Karpas-422 (cell line): ENCODE measurements around the gene RBM43. TPM values are rescaled to one million over a fixed set of nuclear protein-coding genes. Genes with fewer than 3 reads are reported as not detected.
"Not testable (repeated sequence)": the region's sequence is repeated elsewhere in the genome, so short reads cannot be mapped to it uniquely, and the experiment has no call there.

ENCODE experiments used
- DNase-seq: peaks from one replicate; pipeline ENCODE4 v3.0.0-alpha.2; 2015
- H2AFZ ChIP-seq: fragments of 200-600 bp; sonication (generic); 2 replicates; pipeline ENCODE4 v1.6.1; 2014; ENCODE audit warnings: antibody characterized with exemption, low read length, mixed read lengths
- H3K27ac ChIP-seq: fragments of 200-600 bp; sonication (generic); 2 replicates; pipeline ENCODE4 v1.5.1; 2014; ENCODE audit warnings: mild to moderate bottlenecking, low read length, moderate library complexity
- H3K27me3 ChIP-seq: fragments of 200-600 bp; sonication (generic); 2 replicates; pipeline ENCODE4 v1.6.1; 2014; ENCODE audit warnings: low read length, mixed read lengths
- H3K36me3 ChIP-seq: fragments of 200-600 bp; sonication (generic); 2 replicates; pipeline ENCODE4 v1.6.1; 2014; ENCODE audit warnings: low read length, mixed read lengths; ENCODE audit not compliant: insufficient read depth
- H3K4me1 ChIP-seq: fragments of 200-600 bp; sonication (generic); 2 replicates; pipeline ENCODE4 v1.6.1; 2014; ENCODE audit warnings: mild to moderate bottlenecking, low read length, mixed read lengths
- H3K4me2 ChIP-seq: fragments of 200-600 bp; sonication (generic); 2 replicates; pipeline ENCODE4 v1.6.1; 2014; ENCODE audit warnings: low read length, low read depth, mild to moderate bottlenecking; ENCODE audit not compliant: poor library complexity, severe bottlenecking
- H3K4me3 ChIP-seq: fragments of 200-600 bp; sonication (generic); 2 replicates; pipeline ENCODE4 v1.5.1; 2014; ENCODE audit warnings: mild to moderate bottlenecking, antibody characterized with exemption, low read length, mixed read lengths
- H3K79me2 ChIP-seq: fragments of 200-600 bp; sonication (generic); 2 replicates; pipeline ENCODE4 v1.6.1; 2014; ENCODE audit warnings: mild to moderate bottlenecking, low read length, mixed read lengths
- H3K9ac ChIP-seq: fragments of 200-600 bp; sonication (generic); 2 replicates; pipeline ENCODE4 v1.6.0; 2014; ENCODE audit warnings: low read length
- H3K9me2 ChIP-seq: fragments of 200-600 bp; sonication (generic), shearing (Covaris generic); replicated peaks from 2 replicates; pipeline ENCODE4 v1.6.0; 2014; ENCODE audit warnings: mild to moderate bottlenecking, low read length, moderate library complexity; ENCODE audit not compliant: insufficient read depth
- H3K9me3 ChIP-seq: fragments of 300-700, 200-600 bp; sonication (generic); 2 replicates; pipeline ENCODE4 v1.6.1; 2014; ENCODE audit warnings: low read length, mixed read lengths
- H4K20me1 ChIP-seq: fragments of 200-600 bp; sonication (generic); 2 replicates; pipeline ENCODE4 v1.6.1; 2014; ENCODE audit warnings: mild to moderate bottlenecking, antibody characterized with exemption, low read length, low read depth; ENCODE audit not compliant: insufficient read depth
- total RNA-seq: library from RNA; depleted of rRNA; stranded (reverse); fragments of >200 nt; shearing (Covaris generic); gene quantifications from 2 replicates; pipeline ENCODE4 v1.2.3, GENCODE V29; 2014; ENCODE audit warnings: low replicate concordance

Gene RBM43
- total RNA-seq, 1 experiment from 2014 or later = 4.5 TPM

- no peak overlapping the region for H3K27ac ChIP-seq
- no peaks in the 10 kb centered on the region for H3K27me3 ChIP-seq
- DNase-seq = no peak
- no peaks in the 10 kb centered on the region for H4K20me1 ChIP-seq
- no peak overlapping the region for H2AFZ ChIP-seq
- no peaks in the 10 kb centered on the region for H3K79me2 ChIP-seq
- no peak overlapping the region for H3K9ac ChIP-seq
- no peaks in the 10 kb centered on the region for H3K9me2 ChIP-seq
- no peaks in the 10 kb centered on the region for H3K36me3 ChIP-seq
- no peak overlapping the region for H3K4me3 ChIP-seq
- H3K4me2 ChIP-seq = no peak overlapping the region
- H3K9me3 ChIP-seq = no peaks in the 10 kb centered on the region
- H3K4me1 ChIP-seq = no peaks in the 10 kb centered on the region
These were observed 15.5 kb downstream of the RBM43 start for GRCh38 chr2:151246152-151246551.

- Histone ChIP-seq H3K9me3 (no peaks in the 10 kb centered on the region), H3K4me2 (no peak overlapping the region), H3K9me2 (no peaks in the 10 kb centered on the region), H3K27ac (no peak overlapping the region), H2AFZ (no peak overlapping the region), H3K4me3 (no peak overlapping the region), H3K9ac (no peak overlapping the region), H3K79me2 (no peaks in the 10 kb centered on the region), H3K4me1 (no peaks in the 10 kb centered on the region), H3K27me3 (no peaks in the 10 kb centered on the region), H4K20me1 (no peaks in the 10 kb centered on the region), H3K36me3 (no peaks in the 10 kb centered on the region)
- DNase-seq = no peak
These were observed 18.2 kb downstream of the RBM43 start for GRCh38 chr2:151243468-151243867.

- Histone ChIP-seq H3K9me2 (no peaks in the 10 kb centered on the region), H3K36me3 (no peaks in the 10 kb centered on the region), H3K9ac (no peak overlapping the region), H3K79me2 (no peaks in the 10 kb centered on the region), H4K20me1 (no peaks in the 10 kb centered on the region), H3K27ac (no peak overlapping the region), H2AFZ (no peak overlapping the region), H3K9me3 (no peaks in the 10 kb centered on the region), H3K4me1 (no peaks in the 10 kb centered on the region), H3K4me2 (no peak overlapping the region), H3K27me3 (no peaks in the 10 kb centered on the region), H3K4me3 (no peak overlapping the region)
- DNase-seq = no peak
These were observed 20.4 kb downstream of the RBM43 start for GRCh38 chr2:151241224-151241623.

- H3K27ac ChIP-seq = no peak overlapping the region
- H3K9ac ChIP-seq = no peak overlapping the region
- H4K20me1 ChIP-seq = no peaks in the 10 kb centered on the region
- H3K4me3 ChIP-seq = no peak overlapping the region
- no peaks in the 10 kb centered on the region for H3K4me1 ChIP-seq
- H3K9me2 ChIP-seq = no peaks in the 10 kb centered on the region
- no peak for DNase-seq
- no peaks in the 10 kb centered on the region for H3K79me2 ChIP-seq
- no peaks in the 10 kb centered on the region for H3K36me3 ChIP-seq
- H3K9me3 ChIP-seq = no peaks in the 10 kb centered on the region
- no peak overlapping the region for H3K4me2 ChIP-seq
- H3K27me3 ChIP-seq = no peaks in the 10 kb centered on the region
- H2AFZ ChIP-seq = no peak overlapping the region
These were observed 21.2 kb downstream of the RBM43 start for GRCh38 chr2:151240433-151240832.

GRCh38 chr2:151239624-151240023, 22.0 kb downstream of the RBM43 start:
- Histone ChIP-seq H3K36me3 (no peaks in the 10 kb centered on the region), H4K20me1 (no peaks in the 10 kb centered on the region), H3K27me3 (no peaks in the 10 kb centered on the region), H2AFZ (no peak overlapping the region), H3K79me2 (no peaks in the 10 kb centered on the region), H3K4me3 (no peak overlapping the region), H3K4me2 (no peak overlapping the region), H3K9me3 (no peaks in the 10 kb centered on the region), H3K27ac (no peak overlapping the region), H3K9me2 (no peaks in the 10 kb centered on the region), H3K4me1 (no peaks in the 10 kb centered on the region), H3K9ac (no peak overlapping the region)
- no peak for DNase-seq

- DNase-seq = peak; percentile 84
- no peak overlapping the region for H3K4me3 ChIP-seq
- no peaks in the 10 kb centered on the region for H3K4me1 ChIP-seq
- H3K36me3 ChIP-seq = no peaks in the 10 kb centered on the region
- no peak overlapping the region for H3K4me2 ChIP-seq
- no peaks in the 10 kb centered on the region for H3K9me3 ChIP-seq
- no peak overlapping the region for H3K9ac ChIP-seq
- H3K9me2 ChIP-seq = no peaks in the 10 kb centered on the region
- H3K27me3 ChIP-seq = no peaks in the 10 kb centered on the region
- H3K79me2 ChIP-seq = no peaks in the 10 kb centered on the region
- no peaks in the 10 kb centered on the region for H4K20me1 ChIP-seq
- H2AFZ ChIP-seq = no peak overlapping the region
- H3K27ac ChIP-seq = no peak overlapping the region
These were observed 22.9 kb downstream of the RBM43 start for GRCh38 chr2:151238527-151239487.

- Histone ChIP-seq H4K20me1 (no peaks in the 10 kb centered on the region), H3K4me3 (no peak overlapping the region), H3K27me3 (no peaks in the 10 kb centered on the region), H3K9ac (no peak overlapping the region), H3K4me1 (no peaks in the 10 kb centered on the region), H3K9me3 (no peaks in the 10 kb centered on the region), H3K36me3 (no peaks in the 10 kb centered on the region), H3K9me2 (no peaks in the 10 kb centered on the region), H3K27ac (no peak overlapping the region), H3K79me2 (no peaks in the 10 kb centered on the region), H2AFZ (no peak overlapping the region), H3K4me2 (no peak overlapping the region)
- DNase-seq = no peak
These were observed 24.1 kb downstream of the RBM43 start for GRCh38 chr2:151237422-151238025.

- not testable (repeated sequence) for H3K36me3 ChIP-seq, H3K4me3 ChIP-seq, H3K27ac ChIP-seq, H4K20me1 ChIP-seq, H3K4me1 ChIP-seq, H3K27me3 ChIP-seq, H3K9me3 ChIP-seq, H2AFZ ChIP-seq, DNase-seq, H3K9ac ChIP-seq, H3K79me2 ChIP-seq, H3K4me2 ChIP-seq, H3K9me2 ChIP-seq
These were observed 27.9 kb downstream of the RBM43 start for GRCh38 chr2:151233760-151234159.
